Kidney (tissue), 14 donors: ENCODE measurements around the gene BICD2. TPM values are rescaled to one million over a fixed set of nuclear protein-coding genes. Genes with fewer than 3 reads are reported as not detected.

Source experiments
- DNase-seq, 5 donors: peaks; one replicate each; pipeline ENCODE4 v3.0.0-alpha.2; 2013 to 2020
- FAIRE-seq: peaks from 2 replicates; lab custom pipeline; 2012; peaks lifted over from hg19 to GRCh38; lab: Jason Lieb, UNC
- H3K27ac ChIP-seq, 2 donors: one replicate each; pipeline ENCODE4 v1.7.0; 2013; ENCODE audit warnings: low read depth in 2 of 2, low read length in 2 of 2, inconsistent platforms in 1 of 2
- H3K27me3 ChIP-seq: one replicate; pipeline ENCODE4 v1.7.1; 2013; ENCODE audit warnings: low read length, inconsistent platforms; ENCODE audit not compliant: control insufficient read depth, insufficient read depth
- H3K36me3 ChIP-seq, 3 donors: one replicate each; pipeline versions ENCODE4 v1.7.0 to v1.7.1; 2013; ENCODE audit warnings: low read length in 3 of 3, control low read depth in 1 of 3, inconsistent platforms in 1 of 3; ENCODE audit not compliant: insufficient read depth in 3 of 3, control insufficient read depth in 2 of 3
- H3K4me1 ChIP-seq, 3 donors: one replicate each; pipeline versions ENCODE4 v1.7.0 to v1.7.1; 2013; ENCODE audit warnings: low read length in 3 of 3, inconsistent platforms in 1 of 3, low read depth in 1 of 3; ENCODE audit not compliant: control insufficient read depth in 2 of 3, insufficient read depth in 2 of 3
- H3K4me3 ChIP-seq, 3 donors: one replicate each; pipeline versions ENCODE4 v1.7.0 to v1.8.1; 2013; ENCODE audit warnings: low read length in 3 of 3, control low read depth in 1 of 3, inconsistent platforms in 1 of 3
- H3K9ac ChIP-seq, 3 donors: one replicate each; pipeline versions ENCODE4 v1.7.0 to v1.7.1; 2013; ENCODE audit warnings: low read length in 3 of 3, control low read depth in 1 of 3, inconsistent platforms in 1 of 3
- H3K9me3 ChIP-seq, 3 donors: one replicate each; pipeline versions ENCODE4 v1.7.0 to v1.7.1; 2013; ENCODE audit warnings: low read length in 3 of 3, control low read depth in 1 of 3, inconsistent platforms in 1 of 3; ENCODE audit not compliant: control insufficient read depth in 2 of 3, insufficient read depth in 1 of 3
- intact Hi-C: fragments of 100-400 bp; cut with DNase I; formaldehyde crosslinking; loops from one replicate; pipeline ENCODE4 v1.11.1; 2022
- polyA plus RNA-seq: library from polyadenylated mRNA; stranded (reverse); fragments of 350-450 nt; fragmentation: Illumina TruSeq; extraction: RNeasy Lipid Tissue Mini Kit (QIAGEN cat#74804); gene quantifications from one replicate; pipeline ENCODE4 v1.2.3, GENCODE V29; 2014; ENCODE audit warnings: low read depth, low replicate concordance; ENCODE audit not compliant: insufficient read depth
- total RNA-seq: library from RNA; stranded (reverse); fragmentation: NEBNext Ultra II Directional; extraction: Animal tissue kit (Norgen Biotek cat#: 25700); gene quantifications from one replicate; pipeline ENCODE4 v1.2.1, GENCODE V29; 2021
- TF ChIP-seq, protein P1 (sequence below): IDR thresholded peaks from 3 replicates; pipeline ENCODE4 v1.5.1; 2012; ENCODE audit warnings: mild to moderate bottlenecking, moderate library complexity, borderline replicate concordance; ENCODE audit not compliant: insufficient read depth; ENCODE audit errors: extremely low read depth
- donor health status: control.
- donor health status: control.
- donor health status: control.
- donor health status: control.
- donor health status: control.
- donor health status: DM: yes; HTN: yes; CAD: no.
- donor health status: Normal renal cell carcinoma (clear cell type).

The BICD2 gene
- total and polyA plus RNA-seq, 2 donors from 2014 or later: 10.0 to 25.2 TPM

DNA sequence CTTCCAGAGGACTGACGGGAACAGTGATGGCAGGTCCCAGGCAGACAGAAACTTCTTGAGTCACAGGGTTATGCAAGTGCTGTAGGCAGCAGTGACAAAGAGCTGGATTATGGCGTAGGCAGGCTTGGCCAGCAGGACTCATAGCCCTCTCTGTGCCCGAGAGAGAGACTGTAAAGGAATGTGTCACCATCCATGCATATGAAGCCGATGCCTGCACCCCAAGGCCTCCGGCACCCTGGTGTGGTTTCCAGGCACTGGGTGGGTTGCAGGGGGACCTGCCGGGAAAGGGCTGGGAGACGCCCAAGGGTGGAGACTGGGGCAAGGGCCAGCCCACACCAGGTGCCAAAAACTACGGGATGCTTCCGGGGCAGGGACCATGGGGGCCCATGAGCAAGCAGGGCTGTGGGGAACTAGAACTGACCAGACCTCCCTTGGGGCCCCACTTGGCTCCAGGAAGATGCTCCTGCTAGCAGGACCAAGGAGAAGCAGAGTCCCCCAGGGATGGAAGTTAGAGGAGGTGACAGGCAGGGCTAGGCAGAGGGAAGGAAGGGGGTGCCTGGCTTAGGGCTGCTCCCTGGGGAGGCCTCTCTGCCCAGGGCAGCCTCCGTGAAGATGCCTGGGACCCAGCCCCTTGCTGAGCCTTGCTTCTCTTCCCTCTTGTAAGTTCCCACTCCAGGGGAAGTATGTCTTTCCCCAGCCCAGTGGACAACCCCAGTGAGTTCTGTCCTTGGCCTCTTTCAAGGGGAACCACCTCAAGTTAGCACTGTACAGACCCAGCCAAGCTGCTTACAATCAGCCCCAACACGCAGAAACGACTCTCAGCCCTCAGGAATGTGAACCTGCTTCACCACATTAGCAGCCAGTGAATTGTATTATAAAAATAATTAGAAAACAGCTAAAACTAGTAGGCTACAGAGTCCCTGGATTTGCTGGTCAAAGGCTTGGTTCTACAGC, 84.2 kb downstream of the BICD2 start:
- TF ChIP-seq, protein P1, sequence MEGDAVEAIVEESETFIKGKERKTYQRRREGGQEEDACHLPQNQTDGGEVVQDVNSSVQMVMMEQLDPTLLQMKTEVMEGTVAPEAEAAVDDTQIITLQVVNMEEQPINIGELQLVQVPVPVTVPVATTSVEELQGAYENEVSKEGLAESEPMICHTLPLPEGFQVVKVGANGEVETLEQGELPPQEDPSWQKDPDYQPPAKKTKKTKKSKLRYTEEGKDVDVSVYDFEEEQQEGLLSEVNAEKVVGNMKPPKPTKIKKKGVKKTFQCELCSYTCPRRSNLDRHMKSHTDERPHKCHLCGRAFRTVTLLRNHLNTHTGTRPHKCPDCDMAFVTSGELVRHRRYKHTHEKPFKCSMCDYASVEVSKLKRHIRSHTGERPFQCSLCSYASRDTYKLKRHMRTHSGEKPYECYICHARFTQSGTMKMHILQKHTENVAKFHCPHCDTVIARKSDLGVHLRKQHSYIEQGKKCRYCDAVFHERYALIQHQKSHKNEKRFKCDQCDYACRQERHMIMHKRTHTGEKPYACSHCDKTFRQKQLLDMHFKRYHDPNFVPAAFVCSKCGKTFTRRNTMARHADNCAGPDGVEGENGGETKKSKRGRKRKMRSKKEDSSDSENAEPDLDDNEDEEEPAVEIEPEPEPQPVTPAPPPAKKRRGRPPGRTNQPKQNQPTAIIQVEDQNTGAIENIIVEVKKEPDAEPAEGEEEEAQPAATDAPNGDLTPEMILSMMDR: no peak
- H3K9ac ChIP-seq: no peak overlapping the region

DNA sequence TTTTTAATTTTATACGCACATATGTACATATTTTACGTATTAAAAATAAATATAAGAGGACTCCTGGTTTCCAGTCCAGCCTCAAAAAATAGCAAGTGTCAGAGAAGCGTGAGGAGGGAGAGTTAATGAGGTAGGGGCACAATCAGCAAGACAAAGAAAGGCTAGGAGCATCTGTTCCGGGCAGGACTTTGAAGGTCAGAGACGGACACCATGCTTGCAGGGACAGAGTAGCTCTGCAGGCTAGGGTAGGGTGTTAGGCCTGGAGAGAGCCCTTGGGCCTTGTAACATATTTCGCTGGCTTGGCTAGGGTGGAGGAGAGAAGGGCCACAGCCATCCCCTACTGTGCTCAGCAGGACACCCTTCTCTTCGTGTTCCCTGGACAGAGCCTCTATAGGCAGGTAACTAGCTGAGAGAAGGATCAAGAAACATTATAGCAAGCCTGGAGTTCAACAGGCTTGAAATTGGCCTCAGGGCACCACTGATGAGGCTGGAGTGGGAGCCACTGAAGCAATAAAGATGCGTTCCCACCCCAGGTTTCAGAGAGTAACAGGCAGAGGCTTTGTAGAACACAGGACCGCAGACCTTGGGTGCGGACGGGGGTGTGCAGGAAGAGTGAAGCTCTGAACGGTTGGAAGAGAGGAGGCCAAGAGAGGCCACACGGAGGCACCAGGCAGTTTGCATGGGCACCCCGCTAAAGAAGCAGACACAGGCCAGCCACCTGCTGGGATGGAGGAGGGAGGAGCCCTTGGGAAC, 85.0 kb downstream of the BICD2 start:
- Histone ChIP-seq H3K36me3 (no peaks in the 10 kb centered on the region), H3K27ac (no peak overlapping the region), H3K27me3 (no peaks in the 10 kb centered on the region), H3K9me3 (no peaks in the 10 kb centered on the region), H3K4me3 (no peak overlapping the region), H3K4me1 (no peaks in the 10 kb centered on the region), H3K9ac (no peak overlapping the region)
- intact Hi-C loops: no loop called here
- TF ChIP-seq, protein P1: no peak
- DNase-seq (no peak), FAIRE-seq (no peak)

More for the DNA sequence above, 84.2 kb downstream of the BICD2 start:
- H3K27me3 ChIP-seq: no peaks in the 10 kb centered on the region
- intact Hi-C loops: no loop called here
- H3K4me3 ChIP-seq: no peak overlapping the region
- FAIRE-seq: no peak
- no peaks in the 10 kb centered on the region for H3K4me1 ChIP-seq
- no peak overlapping the region for H3K27ac ChIP-seq
- DNase-seq: no peak
- H3K36me3 ChIP-seq: no peaks in the 10 kb centered on the region
- H3K9me3 ChIP-seq: no peaks in the 10 kb centered on the region

DNA sequence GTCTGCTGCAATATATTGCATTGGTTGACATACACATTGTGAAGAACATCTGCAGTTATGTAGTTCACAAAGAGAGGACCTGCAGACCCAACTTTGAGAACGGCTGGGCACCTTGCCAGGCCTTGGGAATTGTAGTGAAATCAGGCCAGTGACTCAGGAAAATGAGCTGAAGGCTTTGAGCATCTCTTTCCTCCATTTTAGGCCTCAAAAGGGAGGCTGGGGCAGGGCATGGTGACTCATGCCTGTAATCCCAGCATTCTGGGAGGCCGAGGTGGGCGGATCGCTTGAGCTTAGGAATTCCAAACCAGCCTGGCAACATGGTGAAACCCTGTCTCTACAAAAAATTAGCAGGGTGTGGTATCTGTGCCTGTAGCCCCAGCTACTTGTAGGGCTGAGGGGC, 93.3 kb downstream of the BICD2 start:
- Histone ChIP-seq H3K9me3 (no peaks in the 10 kb centered on the region), H3K27me3 (no peaks in the 10 kb centered on the region), H3K4me3 (peak overlapping the region in 2 of 3 donors; percentile 89 to 99), H3K9ac (no peak overlapping the region), H3K36me3 (no peaks in the 10 kb centered on the region), H3K27ac (no peak overlapping the region), H3K4me1 (peaks cover 0 to 9% (median 5%) of the 10 kb centered on the region in 3 donors)
- peak in 2 of 5 donors; percentile 28 to 45 for DNase-seq
- no peak for FAIRE-seq
- intact Hi-C loops: no loop called here
- TF ChIP-seq, protein P1: no peak
